Esophagus muscularis mucosa (tissue), 3 donors: ENCODE results near the gene TMEM121.

ENCODE experiments used
- CTCF ChIP-seq, 3 experiments: fragments of 200-600 bp in 2 of 3; fragments of 450-650 bp in 1 of 3; sonication (generic) in 2 of 3; IDR thresholded peaks; one replicate each; pipeline ENCODE4 v1.5.1; 2017 to 2019; ENCODE audit warnings: antibody characterized with exemption in 3 of 3, mild to moderate bottlenecking in 2 of 3, moderate library complexity in 1 of 3
- POLR2A ChIP-seq: fragments of 450-650 bp; IDR thresholded peaks from one replicate; pipeline ENCODE4 v1.6.1; 2017; ENCODE audit warnings: antibody characterized with exemption, moderate library complexity, mild to moderate bottlenecking, low read depth
- POLR2AphosphoS5 ChIP-seq, 2 donors: sonication (generic); formaldehyde crosslinking; IDR thresholded peaks; one replicate each; pipeline ENCODE4 v1.6.1; 2017; ENCODE audit warnings: antibody characterized with exemption in 2 of 2

GRCh38 chr14:105562713-105563346, 36.4 kb downstream of the TMEM121 start:
- TF ChIP-seq CTCF (IDR thresholded peaks at IDR 0.05) (no peak), POLR2AphosphoS5 (IDR thresholded peaks at IDR 0.05) (no peak), POLR2A (no peak)
